Activated T-cell treated with anti-CD3 and anti-CD28 coated beads, Interleukin-2, amount 50 U/mL, for 72 hours (primary cell): Measurements from ENCODE around the gene SLC41A1. TPM values are rescaled to one million over a fixed set of nuclear protein-coding genes. Genes with fewer than 3 reads are reported as not detected.

ENCODE experiments used
- total RNA-seq, 2 donors: library from RNA; stranded (reverse); gene quantifications; one replicate each; pipeline ENCODE4 v1.2.3, GENCODE V29; 2022

Gene SLC41A1
- total RNA-seq, 2 donors from 2014 or later = 23.0 to 23.7 TPM

Other genes with a start within 250 kb of the SLC41A1 start
- gene ELK4, start 181.2 kb downstream of the SLC41A1 start, total RNA-seq = 10 to 100 TPM; 72.8 to 86.8 TPM
- 1 to 10 TPM in 1 of 2 donors, under 1 TPM in 1; 0.70 to 1.0 TPM for gene SLC45A3, start 132.7 kb downstream of the SLC41A1 start, total RNA-seq
- 100 to 1,000 TPM; 192 to 257 TPM for gene NUCKS1, start 63.0 kb downstream of the SLC41A1 start, total RNA-seq
- 10 to 100 TPM; 41.5 to 60.5 TPM for gene RAB29, start 37.7 kb downstream of the SLC41A1 start, total RNA-seq
- gene PM20D1, start 36.9 kb upstream of the SLC41A1 start, total RNA-seq = under 1 TPM; 0.44 to 0.96 TPM
- gene SLC26A9, start 130.3 kb upstream of the SLC41A1 start, total RNA-seq = not detected
- gene RAB7B, start 190.2 kb upstream of the SLC41A1 start, total RNA-seq = not detected
- gene CTSE, start 210.7 kb upstream of the SLC41A1 start, total RNA-seq = not detected
- not detected for gene RHEX, start 240.0 kb upstream of the SLC41A1 start, total RNA-seq